ENCODE results near the gene LMX1A. TPM values are rescaled to one million over a fixed set of nuclear protein-coding genes. Genes with fewer than 3 reads are reported as not detected.
A peak's percentile ranks its signal among the peaks of the same experiment; 100 is the strongest.

Gene LMX1A
- total RNA-seq, 1 donor from 2014 or later: not detected

DNA sequence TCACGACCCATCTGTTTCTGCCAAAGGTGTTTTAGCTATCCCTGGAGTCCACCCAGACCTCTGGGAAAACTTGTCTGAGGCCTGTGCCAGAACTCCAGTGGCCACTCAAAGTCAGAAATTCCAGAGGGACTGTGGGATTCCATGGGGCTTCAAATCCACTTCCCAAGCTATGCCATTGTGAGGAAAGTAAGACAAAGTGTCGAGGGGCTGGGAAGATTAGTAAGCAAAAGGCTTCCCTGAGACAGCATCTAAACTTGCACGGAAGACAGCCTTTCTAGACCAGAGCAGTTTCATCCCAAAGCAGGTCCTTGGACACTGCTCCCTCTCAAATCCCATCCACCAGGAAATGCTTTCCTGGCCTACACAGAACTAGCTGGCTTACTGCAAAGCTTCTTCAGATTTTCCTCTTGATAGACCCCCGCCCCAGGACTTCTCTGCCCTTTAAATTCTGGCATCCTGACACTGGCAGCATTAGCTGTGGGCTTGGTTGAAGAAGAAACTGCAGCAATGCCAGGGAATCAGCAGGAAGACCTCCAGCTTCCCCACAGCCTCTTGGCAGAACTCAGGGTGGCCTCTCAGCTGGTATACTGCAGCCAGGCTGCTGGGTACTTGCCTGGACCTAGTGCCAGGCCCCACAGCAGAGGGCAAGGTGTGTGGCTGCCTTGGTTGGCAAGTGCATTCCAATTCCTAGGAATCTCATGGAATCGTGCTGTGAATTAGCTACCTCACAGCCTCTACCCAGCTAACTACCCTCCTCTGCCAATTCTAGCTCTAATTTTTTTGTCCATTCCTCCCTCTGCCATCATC lies 27.3 kb upstream of the LMX1A start:
- no peak overlapping the region for H3K27ac Mint-ChIP-seq (ENCODE audit: unreplicated experiment)
- H3K27me3 Mint-ChIP-seq (ENCODE audit: low read depth): peaks cover 79% of the 10 kb centered on the region

DNA sequence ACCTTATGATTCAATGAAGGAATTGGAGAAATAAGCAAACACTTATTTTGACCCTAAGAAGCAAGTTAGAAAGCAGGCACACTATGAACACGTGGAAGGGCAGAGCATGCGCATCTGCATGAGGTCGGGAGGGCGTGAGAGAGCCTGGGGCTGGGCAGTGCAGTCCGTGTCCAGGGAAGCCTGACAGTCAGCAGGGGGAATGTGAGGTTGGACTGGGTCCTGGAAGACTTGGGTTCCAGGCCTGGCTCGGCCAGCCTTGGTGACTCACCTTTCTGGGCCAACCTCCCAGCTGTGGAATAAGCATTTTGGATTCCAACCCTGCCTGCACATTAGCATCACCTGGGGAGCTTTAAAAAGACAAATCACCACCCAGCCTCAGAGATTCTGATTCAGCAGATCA lies 26.6 kb upstream of the LMX1A start:
- no peak overlapping the region for H3K4me3 Mint-ChIP-seq
- H3K27me3 Mint-ChIP-seq (ENCODE audit: low read depth): peaks cover 77% of the 10 kb centered on the region
- no peaks in the 10 kb centered on the region for H3K9me3 Mint-ChIP-seq
- H3K27ac Mint-ChIP-seq (ENCODE audit: unreplicated experiment): no peak overlapping the region
- no peaks in the 10 kb centered on the region for H3K4me1 Mint-ChIP-seq
- no peak for DNase-seq (ENCODE audit: low read depth, low spot score)
- no peaks in the 10 kb centered on the region for H3K36me3 Mint-ChIP-seq (ENCODE audit: low read depth)
- TF ChIP-seq, protein P1, sequence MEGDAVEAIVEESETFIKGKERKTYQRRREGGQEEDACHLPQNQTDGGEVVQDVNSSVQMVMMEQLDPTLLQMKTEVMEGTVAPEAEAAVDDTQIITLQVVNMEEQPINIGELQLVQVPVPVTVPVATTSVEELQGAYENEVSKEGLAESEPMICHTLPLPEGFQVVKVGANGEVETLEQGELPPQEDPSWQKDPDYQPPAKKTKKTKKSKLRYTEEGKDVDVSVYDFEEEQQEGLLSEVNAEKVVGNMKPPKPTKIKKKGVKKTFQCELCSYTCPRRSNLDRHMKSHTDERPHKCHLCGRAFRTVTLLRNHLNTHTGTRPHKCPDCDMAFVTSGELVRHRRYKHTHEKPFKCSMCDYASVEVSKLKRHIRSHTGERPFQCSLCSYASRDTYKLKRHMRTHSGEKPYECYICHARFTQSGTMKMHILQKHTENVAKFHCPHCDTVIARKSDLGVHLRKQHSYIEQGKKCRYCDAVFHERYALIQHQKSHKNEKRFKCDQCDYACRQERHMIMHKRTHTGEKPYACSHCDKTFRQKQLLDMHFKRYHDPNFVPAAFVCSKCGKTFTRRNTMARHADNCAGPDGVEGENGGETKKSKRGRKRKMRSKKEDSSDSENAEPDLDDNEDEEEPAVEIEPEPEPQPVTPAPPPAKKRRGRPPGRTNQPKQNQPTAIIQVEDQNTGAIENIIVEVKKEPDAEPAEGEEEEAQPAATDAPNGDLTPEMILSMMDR (conservative IDR thresholded peaks at IDR 0.05): no peak

More for the DNA sequence above, 27.3 kb upstream of the LMX1A start:
- TF ChIP-seq, protein P1 (conservative IDR thresholded peaks at IDR 0.05): no peak
- Mint-ChIP-seq H3K9me3 (no peaks in the 10 kb centered on the region), H3K4me3 (no peak overlapping the region), H3K4me1 (no peaks in the 10 kb centered on the region), H3K36me3 (ENCODE audit: low read depth) (no peaks in the 10 kb centered on the region)
- DNase-seq (ENCODE audit: low read depth, low spot score): no peak

DNA sequence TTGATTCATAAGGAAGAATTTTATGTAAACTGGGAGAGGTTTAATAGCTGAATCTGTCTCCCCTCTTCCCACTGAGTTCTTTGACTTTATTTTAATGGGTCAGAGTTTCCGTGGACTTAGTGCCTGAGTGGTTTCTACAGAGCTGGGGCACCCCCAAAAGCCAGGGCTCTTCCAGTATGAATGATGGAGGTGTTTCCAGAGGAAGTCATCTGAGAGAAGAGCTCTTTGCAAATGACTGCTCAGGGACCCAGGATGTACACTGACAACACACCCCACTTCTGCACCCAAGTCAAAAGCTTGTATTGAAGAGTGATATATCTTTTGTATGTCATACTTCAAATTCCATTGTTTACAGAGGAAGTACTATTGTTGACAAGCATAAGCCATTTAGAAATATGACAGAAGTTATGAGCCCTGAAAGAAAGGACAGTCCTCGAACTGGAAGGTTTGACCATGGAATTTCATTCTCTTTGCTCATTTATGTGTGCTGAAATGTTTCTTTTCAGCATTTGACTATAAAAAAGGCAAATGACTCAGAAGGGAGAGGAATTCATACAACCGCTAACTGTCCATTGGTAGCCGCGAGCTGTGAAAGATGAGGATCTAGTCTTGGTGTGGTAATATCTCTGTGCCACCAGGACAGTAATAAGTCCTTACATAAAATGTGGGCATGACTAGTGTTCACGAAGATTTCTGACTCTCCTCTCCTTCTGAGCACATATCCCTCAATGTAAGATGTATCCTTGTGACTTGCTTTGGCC lies 25.4 kb upstream of the LMX1A start:
- Mint-ChIP-seq H3K27ac (ENCODE audit: unreplicated experiment) (no peak overlapping the region), H3K27me3 (ENCODE audit: low read depth) (peaks cover 73% of the 10 kb centered on the region), H3K4me3 (no peak overlapping the region), H3K4me1 (peaks cover 3% of the 10 kb centered on the region), H3K9me3 (no peaks in the 10 kb centered on the region), H3K36me3 (ENCODE audit: low read depth) (no peaks in the 10 kb centered on the region)
- no peak for DNase-seq (ENCODE audit: low read depth, low spot score)
- TF ChIP-seq, protein P1 (conservative IDR thresholded peaks at IDR 0.05): no peak

DNA sequence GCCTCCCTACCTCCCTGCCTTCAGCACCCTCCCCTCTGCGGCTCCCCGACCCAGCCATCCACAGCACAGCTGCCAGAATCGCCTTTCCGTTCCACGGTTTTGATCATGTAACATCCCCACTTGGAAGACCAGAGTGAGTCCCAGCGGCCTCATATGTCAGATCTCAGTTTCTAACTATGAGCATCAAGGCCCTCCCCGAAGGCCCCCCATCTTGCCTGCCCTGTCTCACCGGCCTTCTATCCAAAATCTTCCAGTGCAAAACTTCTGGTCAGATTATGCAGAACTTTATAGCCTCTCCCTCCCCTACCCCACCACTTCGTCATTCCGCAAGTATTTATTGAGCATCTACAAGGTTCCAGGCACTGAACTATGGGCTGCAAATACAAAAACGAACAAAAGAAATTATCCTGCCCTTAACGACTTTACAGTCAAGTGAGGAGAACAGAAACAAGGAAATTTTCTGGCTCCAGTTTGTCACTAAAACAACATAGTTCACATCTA lies 20.3 kb upstream of the LMX1A start:
- Mint-ChIP-seq H3K9me3 (no peaks in the 10 kb centered on the region), H3K4me3 (peak overlapping the region; percentile 83), H3K27ac (ENCODE audit: unreplicated experiment) (no peak overlapping the region), H3K36me3 (ENCODE audit: low read depth) (no peaks in the 10 kb centered on the region), H3K4me1 (peaks cover 17% of the 10 kb centered on the region), H3K27me3 (ENCODE audit: low read depth) (peaks cover 89% of the 10 kb centered on the region)
- DNase-seq (ENCODE audit: low read depth, low spot score): no peak
- TF ChIP-seq, protein P1 (conservative IDR thresholded peaks at IDR 0.05): no peak

DNA sequence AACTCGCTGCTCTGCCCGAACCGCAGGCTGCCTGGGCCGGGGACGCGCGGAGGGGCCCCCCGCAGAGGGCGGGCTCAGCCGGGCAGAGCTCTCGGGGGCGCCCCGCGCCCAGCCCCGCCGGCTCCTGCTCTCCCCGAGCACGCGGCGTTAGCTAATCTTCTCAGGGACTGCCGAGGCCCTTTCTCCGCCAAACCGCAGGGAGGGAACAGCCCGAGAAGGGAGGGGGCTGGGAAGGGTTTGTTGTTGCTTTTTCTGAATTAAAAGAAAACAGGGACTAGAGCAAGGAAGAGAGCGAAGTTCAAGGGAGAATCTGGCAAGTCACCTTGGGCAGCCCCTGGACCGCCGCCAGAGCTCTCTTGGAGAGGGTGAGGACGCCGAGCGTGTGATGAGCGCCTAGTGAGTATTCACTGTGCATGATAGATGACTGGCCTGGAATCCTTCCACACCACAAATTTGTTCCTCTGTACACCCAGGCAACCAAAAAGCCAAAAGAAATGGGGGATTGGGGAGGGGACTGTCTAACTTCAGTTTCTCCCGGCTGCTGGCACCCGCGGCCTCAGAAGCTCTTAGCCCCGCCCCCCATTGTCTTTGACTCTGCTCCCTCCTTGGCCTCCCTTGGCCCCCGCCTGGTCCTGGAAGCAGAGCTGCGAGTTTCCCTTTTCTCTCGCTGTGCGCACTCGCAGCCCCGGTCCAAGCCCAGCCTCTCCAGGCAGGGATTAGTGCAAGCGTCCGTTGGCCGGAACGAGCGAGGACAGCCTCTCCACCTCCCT lies 19.7 kb upstream of the LMX1A start:
- peaks cover 92% of the 10 kb centered on the region for H3K27me3 Mint-ChIP-seq (ENCODE audit: low read depth)
- TF ChIP-seq, protein P1 (conservative IDR thresholded peaks at IDR 0.05): no peak

More for the DNA sequence above, 19.7 kb upstream of the LMX1A start:
- Mint-ChIP-seq H3K36me3 (ENCODE audit: low read depth) (no peaks in the 10 kb centered on the region), H3K9me3 (no peaks in the 10 kb centered on the region), H3K4me1 (peaks cover 17% of the 10 kb centered on the region), H3K4me3 (peak overlapping the region; percentile 83), H3K27ac (ENCODE audit: unreplicated experiment) (peak overlapping the region; percentile 76)
- DNase-seq (ENCODE audit: low read depth, low spot score): peak; percentile 56
